CD4-positive, alpha-beta T cell (primary cell): ENCODE measurements around the gene SEMA5A. TPM values are rescaled to one million over a fixed set of nuclear protein-coding genes. Genes with fewer than 3 reads are reported as not detected.

Experiments used
- ATAC-seq: fragments of 200-7000 bp; cut with Tn5 transposase; one replicate; pipeline ENCODE4 v1.10.0; 2022; ENCODE audit warnings: mild to moderate bottlenecking; ENCODE audit not compliant: poor library complexity
- CTCF ChIA-PET: fragments of 350-600 bp; sonication (Branson Sonifier 250); formaldehyde crosslinking; loops from one replicate; lab custom pipeline; 2021; ENCODE audit warnings: antibody characterized with exemption, inconsistent platforms; lab: Charles Lee
- POLR2A ChIA-PET: fragments of 350-600 bp; sonication (Branson Sonifier 250); formaldehyde crosslinking; loops from one replicate; lab custom pipeline; 2021; ENCODE audit warnings: antibody characterized with exemption, inconsistent platforms; lab: Charles Lee
- DNase-seq, 14 experiments: peaks; one replicate each; pipeline ENCODE4 v3.0.0-alpha.2; 2013 to 2020; ENCODE audit warnings: mixed read lengths in 2 of 14
- H3K27ac ChIP-seq, 2 donors: one replicate each; pipeline versions ENCODE4 v1.5.1 to v1.7.0; 2013; ENCODE audit warnings: low read length in 2 of 2, low read depth in 1 of 2, mild to moderate bottlenecking in 1 of 2
- H3K27me3 ChIP-seq, 2 experiments: 1 replicate in 1 of 2; 2 replicates in 1 of 2; pipeline versions ENCODE4 v1.6.1 to v1.7.0; 2013; ENCODE audit warnings: low read length in 2 of 2, control low read depth in 1 of 2, mild to moderate bottlenecking in 1 of 2, moderate library complexity in 1 of 2; ENCODE audit not compliant: insufficient read depth in 2 of 2, control insufficient read depth in 1 of 2
- H3K36me3 ChIP-seq: one replicate; pipeline ENCODE4 v1.6.1; 2013; ENCODE audit warnings: low read length, control low read depth; ENCODE audit not compliant: insufficient read depth
- H3K4me1 ChIP-seq: one replicate; pipeline ENCODE4 v1.6.1; 2013; ENCODE audit warnings: low read length, control low read depth; ENCODE audit not compliant: insufficient read depth
- H3K4me3 ChIP-seq: one replicate; pipeline ENCODE4 v1.5.1; 2013; ENCODE audit warnings: mild to moderate bottlenecking, low read length, moderate library complexity
- H3K9me3 ChIP-seq, 2 experiments: 1 replicate in 1 of 2; 2 replicates in 1 of 2; pipeline versions ENCODE4 v1.6.1 to v1.7.0; 2013; ENCODE audit warnings: low read length in 2 of 2, mild to moderate bottlenecking in 2 of 2, control low read depth in 1 of 2, moderate library complexity in 1 of 2; ENCODE audit not compliant: control insufficient read depth in 1 of 2, insufficient read depth in 1 of 2
- H3K27ac Mint-ChIP-seq: one replicate; pipeline ENCODE4 v1.8.0; 2020; ENCODE audit warnings: mixed read lengths
- H3K27me3 Mint-ChIP-seq: one replicate; pipeline ENCODE4 v1.8.0; 2021; ENCODE audit warnings: mixed read lengths
- H3K36me3 Mint-ChIP-seq: one replicate; pipeline ENCODE4 v1.8.0; 2021; ENCODE audit warnings: low read depth, mixed read lengths
- H3K4me1 Mint-ChIP-seq: one replicate; pipeline ENCODE4 v1.8.0; 2021; ENCODE audit warnings: low read depth, mixed read lengths
- H3K4me3 Mint-ChIP-seq: one replicate; pipeline ENCODE4 v1.8.0; 2020; ENCODE audit warnings: mild to moderate bottlenecking, mixed read lengths
- H3K9me3 Mint-ChIP-seq: one replicate; pipeline ENCODE4 v1.8.0; 2020; ENCODE audit warnings: mixed read lengths
- intact Hi-C, 2 experiments: fragments of 100-400 bp; cut with DNase I in 1 of 2; cut with micrococcal nuclease in 1 of 2; formaldehyde crosslinking; loops; one replicate each; pipeline versions ENCODE4 v1.15.1 to v1.9.0; 2023 to 2025; cut with DNase I, micrococcal nuclease
- total RNA-seq, 174 experiments: library from RNA in 2 of 174; stranded (reverse) in 2 of 174; gene quantifications; one replicate each; pipeline ENCODE4 v1.2.3 and lab custom pipeline; 2021 to 2026
- TF ChIP-seq, protein P1 (sequence below): fragments of 200-600 bp; IDR thresholded peaks from one replicate; pipeline ENCODE4 v1.8.0; 2022; ENCODE audit warnings: antibody characterized with exemption, mild to moderate bottlenecking

Gene SEMA5A
- total RNA-seq, 2 experiments from 2014 or later: 2.0 to 2.9 TPM

DNA sequence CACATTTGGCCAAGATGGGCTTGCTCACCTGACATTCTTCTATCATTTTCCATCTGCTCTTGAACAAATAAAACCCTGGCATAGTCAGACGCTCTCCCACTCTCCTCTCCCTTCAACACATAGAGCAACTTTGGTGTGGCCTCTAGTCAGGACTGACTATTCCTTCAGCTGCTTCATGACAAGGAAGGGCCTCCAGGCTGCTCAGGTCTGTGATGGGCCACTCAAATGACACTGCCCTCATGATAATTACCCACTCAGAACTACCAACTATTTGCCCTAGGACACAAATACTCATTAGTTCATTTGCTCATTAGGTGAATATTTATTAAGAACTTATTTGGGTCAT, 376.3 kb downstream of the SEMA5A start:
- POLR2A ChIA-PET: no interaction called here
- Histone ChIP-seq H3K27ac (no peak overlapping the region), H3K4me1 (no peaks in the 10 kb centered on the region), H3K4me3 (no peak overlapping the region), H3K9me3 (peaks cover 0 to 7% of the 10 kb centered on the region in 2 experiments), H3K27me3 (no peaks in the 10 kb centered on the region), H3K36me3 (no peaks in the 10 kb centered on the region)
- Mint-ChIP-seq H3K4me1 (no peaks in the 10 kb centered on the region), H3K36me3 (no peaks in the 10 kb centered on the region), H3K9me3 (peaks cover 2% of the 10 kb centered on the region), H3K27ac (no peak overlapping the region), H3K4me3 (no peak overlapping the region), H3K27me3 (no peaks in the 10 kb centered on the region)
- intact Hi-C loops: no loop called here
- CTCF ChIA-PET: no interaction called here
- DNase-seq (no peak), ATAC-seq (no peak)
- TF ChIP-seq, protein P1, sequence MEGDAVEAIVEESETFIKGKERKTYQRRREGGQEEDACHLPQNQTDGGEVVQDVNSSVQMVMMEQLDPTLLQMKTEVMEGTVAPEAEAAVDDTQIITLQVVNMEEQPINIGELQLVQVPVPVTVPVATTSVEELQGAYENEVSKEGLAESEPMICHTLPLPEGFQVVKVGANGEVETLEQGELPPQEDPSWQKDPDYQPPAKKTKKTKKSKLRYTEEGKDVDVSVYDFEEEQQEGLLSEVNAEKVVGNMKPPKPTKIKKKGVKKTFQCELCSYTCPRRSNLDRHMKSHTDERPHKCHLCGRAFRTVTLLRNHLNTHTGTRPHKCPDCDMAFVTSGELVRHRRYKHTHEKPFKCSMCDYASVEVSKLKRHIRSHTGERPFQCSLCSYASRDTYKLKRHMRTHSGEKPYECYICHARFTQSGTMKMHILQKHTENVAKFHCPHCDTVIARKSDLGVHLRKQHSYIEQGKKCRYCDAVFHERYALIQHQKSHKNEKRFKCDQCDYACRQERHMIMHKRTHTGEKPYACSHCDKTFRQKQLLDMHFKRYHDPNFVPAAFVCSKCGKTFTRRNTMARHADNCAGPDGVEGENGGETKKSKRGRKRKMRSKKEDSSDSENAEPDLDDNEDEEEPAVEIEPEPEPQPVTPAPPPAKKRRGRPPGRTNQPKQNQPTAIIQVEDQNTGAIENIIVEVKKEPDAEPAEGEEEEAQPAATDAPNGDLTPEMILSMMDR: no peak

DNA sequence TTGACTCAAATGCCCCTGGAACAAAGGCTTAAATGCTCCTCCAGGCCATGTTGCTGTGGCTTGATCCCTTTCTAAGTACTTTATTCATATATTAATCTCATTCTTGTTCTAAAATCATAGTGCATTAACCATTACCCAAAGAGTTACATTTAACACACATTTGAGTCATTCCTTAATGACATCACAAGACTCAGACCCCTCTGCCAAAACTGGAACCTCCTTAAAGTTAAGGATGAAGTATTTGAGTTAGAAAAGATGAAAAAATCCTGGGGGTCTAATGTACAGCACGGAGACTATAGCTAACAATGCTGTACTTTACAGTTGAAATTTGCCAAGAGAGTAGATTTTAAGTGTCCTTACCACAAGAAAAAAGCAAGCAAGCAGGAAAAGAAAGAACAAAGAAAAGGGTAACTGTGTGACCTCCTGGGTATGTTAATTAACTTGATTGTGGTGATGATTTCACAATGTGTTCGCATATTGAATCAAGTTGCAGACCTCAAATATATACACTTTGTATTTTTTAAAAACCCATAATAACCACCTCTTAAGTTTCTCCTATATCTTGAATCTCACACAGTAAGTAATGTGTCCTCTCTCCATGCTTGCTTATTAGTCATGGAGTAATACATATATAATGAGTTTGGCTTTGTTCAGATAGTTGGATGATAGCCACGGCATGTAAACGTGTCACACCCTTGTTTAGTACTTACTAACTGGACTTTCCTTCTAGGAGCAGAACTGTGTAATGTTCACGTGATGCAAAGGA, 376.9 kb downstream of the SEMA5A start:
- DNase-seq: no peak
- ChIA-PET POLR2A (no interaction called here), CTCF (no interaction called here)
- H3K27me3 Mint-ChIP-seq: no peaks in the 10 kb centered on the region
- H3K27ac ChIP-seq: no peak overlapping the region
- no peak overlapping the region for H3K4me3 ChIP-seq
- intact Hi-C loops: no loop called here
- TF ChIP-seq, protein P1: no peak
- no peak for ATAC-seq
- peaks cover 2% of the 10 kb centered on the region for H3K9me3 Mint-ChIP-seq
- H3K4me3 Mint-ChIP-seq: no peak overlapping the region
- no peaks in the 10 kb centered on the region for H3K4me1 ChIP-seq
- no peaks in the 10 kb centered on the region for H3K27me3 ChIP-seq
- H3K9me3 ChIP-seq: peaks cover 0 to 7% of the 10 kb centered on the region in 2 experiments
- no peaks in the 10 kb centered on the region for H3K36me3 ChIP-seq
- H3K27ac Mint-ChIP-seq: no peak overlapping the region
- no peaks in the 10 kb centered on the region for H3K4me1 Mint-ChIP-seq
- H3K36me3 Mint-ChIP-seq: no peaks in the 10 kb centered on the region

DNA sequence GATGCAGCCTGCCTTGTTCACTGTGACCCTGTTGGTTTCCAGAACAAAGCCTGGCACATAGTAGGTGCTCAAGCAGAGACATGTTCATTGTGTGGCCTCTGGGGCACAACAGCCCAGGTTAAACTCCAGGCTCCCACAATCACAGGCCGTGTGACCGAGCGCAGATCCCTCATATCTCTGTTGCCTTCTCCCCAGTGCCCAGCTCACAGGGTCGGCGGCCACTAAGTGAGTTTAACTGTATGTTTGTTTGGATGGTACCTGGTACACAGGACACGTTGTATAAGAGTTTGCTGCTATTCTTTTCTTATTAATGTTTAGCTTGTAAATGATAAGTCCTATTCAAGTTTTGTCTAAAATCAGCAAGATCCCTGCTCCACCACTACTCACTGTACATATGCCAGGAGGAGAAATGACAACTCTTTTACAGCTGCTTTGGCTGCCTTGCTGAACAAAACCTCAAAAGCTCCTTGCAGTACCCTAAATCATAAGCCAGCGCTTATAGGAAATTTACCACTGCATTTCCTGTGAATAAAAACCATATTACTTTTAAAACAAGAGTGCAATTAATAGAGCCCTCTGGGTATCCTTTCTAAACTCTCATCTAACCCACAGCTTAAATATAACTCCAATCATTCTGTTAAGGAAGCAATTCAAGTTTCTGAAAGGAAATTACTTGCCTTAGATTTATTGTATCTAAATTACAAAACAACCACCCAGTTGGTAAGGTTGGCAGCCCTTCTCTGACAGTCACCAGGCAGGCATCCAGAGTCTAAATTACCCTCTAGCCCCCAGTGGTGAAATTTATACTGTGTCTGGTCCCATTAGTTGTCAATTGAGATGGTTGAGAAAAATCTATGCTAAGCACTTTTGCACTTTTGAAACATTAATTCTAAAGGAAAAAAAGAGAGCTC, 379.4 kb downstream of the SEMA5A start:
- Histone ChIP-seq H3K36me3 (no peaks in the 10 kb centered on the region), H3K27ac (no peak overlapping the region), H3K4me3 (no peak overlapping the region), H3K4me1 (no peaks in the 10 kb centered on the region), H3K27me3 (no peaks in the 10 kb centered on the region), H3K9me3 (peaks cover 0 to 4% of the 10 kb centered on the region in 2 experiments)
- no peaks in the 10 kb centered on the region for H3K27me3 Mint-ChIP-seq
- no peak for ATAC-seq
- H3K27ac Mint-ChIP-seq: no peak overlapping the region
- peaks cover 2% of the 10 kb centered on the region for H3K9me3 Mint-ChIP-seq
- no peaks in the 10 kb centered on the region for H3K36me3 Mint-ChIP-seq
- ChIA-PET POLR2A (no interaction called here), CTCF (no interaction called here)
- H3K4me1 Mint-ChIP-seq: no peaks in the 10 kb centered on the region
- H3K4me3 Mint-ChIP-seq: no peak overlapping the region
- intact Hi-C loops: no loop called here
- TF ChIP-seq, protein P1: no peak
- DNase-seq: no peak
